Ishikawa (cell line): ENCODE results near the gene TECTA.

Source experiments
- CEBPB ChIP-seq: IDR thresholded peaks from 2 replicates; pipeline ENCODE4 v1.6.1; 2012
- CREB1 ChIP-seq: IDR thresholded peaks from 2 replicates; pipeline ENCODE4 v1.6.1; 2012; ENCODE audit warnings: low read depth
- EGR1 ChIP-seq: IDR thresholded peaks from 2 replicates; pipeline ENCODE4 v1.6.1; 2012
- EP300 ChIP-seq: IDR thresholded peaks from 2 replicates; pipeline ENCODE4 v1.6.1; 2012; ENCODE audit warnings: borderline replicate concordance
- NFIC ChIP-seq: IDR thresholded peaks from 2 replicates; pipeline ENCODE4 v1.6.1; 2012
- RAD21 ChIP-seq: IDR thresholded peaks from 2 replicates; pipeline ENCODE4 v1.6.1; 2012; ENCODE audit warnings: low read depth
- TAF1 ChIP-seq: IDR thresholded peaks from 2 replicates; pipeline ENCODE4 v1.6.1; 2012; ENCODE audit warnings: low read depth, mild to moderate bottlenecking
- TCF12 ChIP-seq: IDR thresholded peaks from 2 replicates; pipeline ENCODE4 v1.6.1; 2012; ENCODE audit warnings: low read depth
- TEAD4 ChIP-seq: IDR thresholded peaks from 2 replicates; pipeline ENCODE4 v1.6.1; 2012
- YY1 ChIP-seq: IDR thresholded peaks from 2 replicates; pipeline ENCODE4 v1.6.1; 2012; ENCODE audit warnings: low read depth
- ZBTB7A ChIP-seq: IDR thresholded peaks from 2 replicates; pipeline ENCODE4 v1.6.1; 2012; ENCODE audit warnings: low read depth
- TF ChIP-seq, protein P1 (sequence below): IDR thresholded peaks from 2 replicates; pipeline ENCODE4 v1.6.1; 2012
- TF ChIP-seq, protein P2 (sequence below): IDR thresholded peaks from 2 replicates; pipeline ENCODE4 v1.6.1; 2012
- TF ChIP-seq, protein P3 (sequence below): IDR thresholded peaks from 2 replicates; pipeline ENCODE4 v1.6.1; 2012; ENCODE audit warnings: low read depth, mild to moderate bottlenecking

DNA sequence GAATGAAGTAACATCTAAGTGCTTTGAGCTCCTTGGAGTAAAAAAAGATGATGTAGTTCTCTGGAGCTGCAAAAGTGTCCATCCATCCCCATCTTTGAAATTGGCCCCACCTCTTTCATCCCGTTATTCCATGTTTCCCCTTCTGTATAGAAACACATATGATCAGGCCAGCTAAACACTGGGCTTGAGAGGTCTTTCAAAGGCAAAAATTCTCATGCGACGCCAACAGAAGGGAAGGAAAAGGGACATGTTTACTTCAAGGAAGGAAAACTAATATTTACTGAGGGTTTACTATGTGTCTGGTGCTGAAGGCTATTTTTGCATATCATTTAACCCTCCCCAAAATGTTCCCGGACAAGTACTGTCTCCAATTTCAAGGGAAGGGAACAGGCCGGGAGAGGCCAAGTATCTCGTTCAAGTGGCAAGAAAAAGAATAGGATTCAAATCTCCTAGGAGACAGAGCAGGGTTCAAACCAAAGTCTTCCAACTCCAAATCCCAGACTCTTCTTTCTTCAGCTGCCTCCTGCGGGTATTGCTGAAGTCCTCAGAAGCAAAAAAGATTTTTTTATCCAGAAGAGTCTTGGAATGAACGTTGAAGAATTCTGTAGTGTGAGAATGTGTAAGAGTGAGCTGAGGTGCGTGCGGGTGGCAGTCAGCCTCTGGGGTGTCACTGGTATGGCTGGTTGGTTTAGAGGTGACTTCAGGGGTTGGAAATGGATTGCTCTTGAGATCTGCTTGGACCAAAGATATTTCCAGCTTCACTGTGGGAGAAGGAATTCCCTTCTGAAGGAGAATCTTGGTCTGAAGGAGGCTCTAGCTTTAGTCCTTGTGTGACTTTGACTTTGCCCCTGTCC, 10.1 kb downstream of the TECTA start:
- no peak for TF ChIP-seq RAD21
- no peak for TF ChIP-seq EP300
- no peak for TF ChIP-seq TCF12
- TF ChIP-seq, protein P1, sequence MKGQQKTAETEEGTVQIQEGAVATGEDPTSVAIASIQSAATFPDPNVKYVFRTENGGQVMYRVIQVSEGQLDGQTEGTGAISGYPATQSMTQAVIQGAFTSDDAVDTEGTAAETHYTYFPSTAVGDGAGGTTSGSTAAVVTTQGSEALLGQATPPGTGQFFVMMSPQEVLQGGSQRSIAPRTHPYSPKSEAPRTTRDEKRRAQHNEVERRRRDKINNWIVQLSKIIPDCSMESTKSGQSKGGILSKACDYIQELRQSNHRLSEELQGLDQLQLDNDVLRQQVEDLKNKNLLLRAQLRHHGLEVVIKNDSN, result no peak
- TF ChIP-seq, protein P2, sequence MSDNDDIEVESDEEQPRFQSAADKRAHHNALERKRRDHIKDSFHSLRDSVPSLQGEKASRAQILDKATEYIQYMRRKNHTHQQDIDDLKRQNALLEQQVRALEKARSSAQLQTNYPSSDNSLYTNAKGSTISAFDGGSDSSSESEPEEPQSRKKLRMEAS, result no peak
- TF ChIP-seq CEBPB, result no peak
- TF ChIP-seq NFIC, result no peak
- no peak for TF ChIP-seq ZBTB7A
- no peak for TF ChIP-seq TEAD4
- TF ChIP-seq TAF1, result no peak
- no peak for TF ChIP-seq YY1
- TF ChIP-seq CREB1, result no peak
- TF ChIP-seq, protein P3, sequence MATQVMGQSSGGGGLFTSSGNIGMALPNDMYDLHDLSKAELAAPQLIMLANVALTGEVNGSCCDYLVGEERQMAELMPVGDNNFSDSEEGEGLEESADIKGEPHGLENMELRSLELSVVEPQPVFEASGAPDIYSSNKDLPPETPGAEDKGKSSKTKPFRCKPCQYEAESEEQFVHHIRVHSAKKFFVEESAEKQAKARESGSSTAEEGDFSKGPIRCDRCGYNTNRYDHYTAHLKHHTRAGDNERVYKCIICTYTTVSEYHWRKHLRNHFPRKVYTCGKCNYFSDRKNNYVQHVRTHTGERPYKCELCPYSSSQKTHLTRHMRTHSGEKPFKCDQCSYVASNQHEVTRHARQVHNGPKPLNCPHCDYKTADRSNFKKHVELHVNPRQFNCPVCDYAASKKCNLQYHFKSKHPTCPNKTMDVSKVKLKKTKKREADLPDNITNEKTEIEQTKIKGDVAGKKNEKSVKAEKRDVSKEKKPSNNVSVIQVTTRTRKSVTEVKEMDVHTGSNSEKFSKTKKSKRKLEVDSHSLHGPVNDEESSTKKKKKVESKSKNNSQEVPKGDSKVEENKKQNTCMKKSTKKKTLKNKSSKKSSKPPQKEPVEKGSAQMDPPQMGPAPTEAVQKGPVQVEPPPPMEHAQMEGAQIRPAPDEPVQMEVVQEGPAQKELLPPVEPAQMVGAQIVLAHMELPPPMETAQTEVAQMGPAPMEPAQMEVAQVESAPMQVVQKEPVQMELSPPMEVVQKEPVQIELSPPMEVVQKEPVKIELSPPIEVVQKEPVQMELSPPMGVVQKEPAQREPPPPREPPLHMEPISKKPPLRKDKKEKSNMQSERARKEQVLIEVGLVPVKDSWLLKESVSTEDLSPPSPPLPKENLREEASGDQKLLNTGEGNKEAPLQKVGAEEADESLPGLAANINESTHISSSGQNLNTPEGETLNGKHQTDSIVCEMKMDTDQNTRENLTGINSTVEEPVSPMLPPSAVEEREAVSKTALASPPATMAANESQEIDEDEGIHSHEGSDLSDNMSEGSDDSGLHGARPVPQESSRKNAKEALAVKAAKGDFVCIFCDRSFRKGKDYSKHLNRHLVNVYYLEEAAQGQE, result no peak
- TF ChIP-seq EGR1, result no peak
